K562 (cell line): ENCODE results near the gene SMARCB1. TPM values are rescaled to one million over a fixed set of nuclear protein-coding genes. Genes with fewer than 3 reads are reported as not detected.

Experiments used
- ATAC-seq: fragments of 200-7000 bp; cut with Tn5 transposase; 3 replicates; pipeline ENCODE4 v1.9.1; 2020; ENCODE audit warnings: moderate library complexity
- BruUV-seq: library from RNA; stranded (reverse); fragments of 400-500 nt; replicated peaks from 2 replicates; lab custom pipeline; 2021; lab: Mats Ljungman, UMichigan
- CTCF ChIA-PET: fragments of 300-600 bp; formaldehyde crosslinking; extraction: SDS; loops from one replicate; lab custom pipeline; 2021; ENCODE audit warnings: low intra/inter-chr PET ratio; lab: Yijun Ruan, JAX
- POLR2A ChIA-PET: fragments of 300-600, 350-650 bp; sonication (Branson Sonifier 250); formaldehyde crosslinking; extraction: SDS; loops from one replicate; lab custom pipeline; 2021; ENCODE audit warnings: antibody characterized with exemption, inconsistent platforms; lab: Yijun Ruan, JAX
- DNase-seq, 4 experiments: peaks; one replicate each; pipeline versions ENCODE4 v3.0.0 to v3.0.0-alpha.2; 2011 to 2018; ENCODE audit warnings: low spot score in 3 of 4, mixed read lengths in 3 of 4; ENCODE audit errors: extremely low read depth in 1 of 4
- FAIRE-seq: peaks from 2 replicates; lab custom pipeline; 2011; peaks lifted over from hg19 to GRCh38; lab: Jason Lieb, UNC
- H2AFZ ChIP-seq: 2 replicates; pipeline ENCODE4 v1.6.0; 2011; ENCODE audit warnings: low read depth, low read length, control low read depth, inconsistent platforms
- H3K27ac ChIP-seq: fragments of 200-600 bp; 3 replicates; pipeline ENCODE4 v1.8.0; 2011; ENCODE audit warnings: low read depth, mild to moderate bottlenecking, control low read depth, inconsistent platforms, low read length, moderate library complexity, mixed read lengths; ENCODE audit errors: extremely low read depth
- H3K27me3 ChIP-seq, 2 experiments: fragments of 300-600 bp in 1 of 2; 2 replicates in 1 of 2; 3 replicates in 1 of 2; pipeline versions ENCODE4 v1.6.0 to v1.8.0; 2011; ENCODE audit warnings: inconsistent platforms in 2 of 2, low read length in 2 of 2, mild to moderate bottlenecking in 1 of 2, mixed read lengths in 1 of 2, moderate library complexity in 1 of 2; ENCODE audit not compliant: control insufficient read depth in 2 of 2, insufficient read depth in 2 of 2
- H3K36me3 ChIP-seq: fragments of 300-600 bp; 3 replicates; pipeline ENCODE4 v1.8.0; 2011; ENCODE audit warnings: mild to moderate bottlenecking, low read length, inconsistent platforms; ENCODE audit not compliant: control insufficient read depth, insufficient read depth
- H3K4me1 ChIP-seq, 2 experiments: fragments of 200-600 bp in 1 of 2; replicated peaks in 1 of 2; 2 replicates in 1 of 2; 3 replicates in 1 of 2; pipeline versions ENCODE4 v1.5.1 to v1.8.0; 2011; ENCODE audit warnings: inconsistent platforms in 2 of 2, low read length in 2 of 2, mild to moderate bottlenecking in 1 of 2, mixed read lengths in 1 of 2, moderate library complexity in 1 of 2; ENCODE audit not compliant: control insufficient read depth in 2 of 2, insufficient read depth in 2 of 2
- H3K4me2 ChIP-seq: 2 replicates; pipeline ENCODE4 v1.6.1; 2011; ENCODE audit warnings: low read length, control low read depth, inconsistent platforms, mixed read lengths; ENCODE audit not compliant: insufficient read depth
- H3K4me3 ChIP-seq: fragments of 200-600 bp; sonication (generic), shearing (Covaris generic); 2 replicates; pipeline ENCODE4 v1.5.1; 2016; ENCODE audit warnings: control low read depth, inconsistent platforms
- H3K79me2 ChIP-seq: fragments of 200-600 bp; 3 replicates; pipeline ENCODE4 v1.8.0; 2011; ENCODE audit warnings: low read length, inconsistent platforms; ENCODE audit not compliant: control insufficient read depth, insufficient read depth
- H3K9ac ChIP-seq, 2 experiments: 2 replicates each; pipeline versions ENCODE4 v1.6.0 to v1.6.1; 2011; ENCODE audit warnings: low read depth in 2 of 2, low read length in 2 of 2, control low read depth in 1 of 2, inconsistent platforms in 1 of 2, mild to moderate bottlenecking in 1 of 2, mixed read lengths in 1 of 2; ENCODE audit not compliant: insufficient read depth in 1 of 2
- H3K9me1 ChIP-seq: one replicate; pipeline ENCODE4 v1.6.0; 2011; ENCODE audit warnings: inconsistent platforms, mild to moderate bottlenecking, low read length, moderate library complexity; ENCODE audit not compliant: control insufficient read depth, insufficient read depth
- H3K9me3 ChIP-seq: replicated peaks from 2 replicates; pipeline ENCODE4 v1.5.1; 2011; ENCODE audit warnings: low read depth, low read length, inconsistent platforms; ENCODE audit not compliant: control insufficient read depth, insufficient read depth
- H4K20me1 ChIP-seq: replicated peaks from 2 replicates; pipeline ENCODE4 v1.6.1; 2011; ENCODE audit warnings: low read length, inconsistent platforms, mixed read lengths; ENCODE audit not compliant: control insufficient read depth, insufficient read depth
- CLOCK ChIP-seq: fragments of 250-450 bp; sonication (Bioruptor Pico); IDR thresholded peaks from 2 replicates; pipeline ENCODE4 v1.4.0; 2020; ENCODE audit warnings: mild to moderate bottlenecking, moderate library complexity, borderline replicate concordance
- EZH2 ChIP-seq: IDR thresholded peaks from 2 replicates; pipeline ENCODE4 v1.6.1; 2012; ENCODE audit warnings: low read depth, mild to moderate bottlenecking, inconsistent platforms, low read length, borderline replicate concordance
- FOXJ3 ChIP-seq: sonication (generic); formaldehyde crosslinking; IDR thresholded peaks from 2 replicates; pipeline ENCODE4 v1.4.0; 2020; ENCODE audit warnings: mild to moderate bottlenecking, missing genetic modification reagents
- FUS ChIP-seq: fragments of 200-400 bp; formaldehyde crosslinking; optimal IDR thresholded peaks from 2 replicates; pipeline ENCODE3; 2017; ENCODE audit warnings: low read depth, low read length
- NR4A1 ChIP-seq, 2 experiments: fragments of 250-450 bp in 1 of 2; fragments of 450-650 bp in 1 of 2; sonication (Bioruptor Pico) in 1 of 2; IDR thresholded peaks; 2 replicates each; pipeline versions ENCODE4 v1.4.0 to v1.6.1; 2016 to 2020; ENCODE audit warnings: mild to moderate bottlenecking in 2 of 2, missing compliant biosample characterization in 1 of 2, missing genetic modification characterization in 1 of 2, moderate library complexity in 1 of 2
- NRF1 ChIP-seq, 2 experiments: fragments of 450-650 bp; IDR thresholded peaks in 1 of 2; conservative IDR thresholded peaks in 1 of 2; 2 replicates each; pipeline ENCODE4 v1.6.1; 2014; ENCODE audit warnings: mild to moderate bottlenecking in 2 of 2
- PYGO2 ChIP-seq: fragments of 450-650 bp; IDR thresholded peaks from 2 replicates; pipeline ENCODE4 v1.6.1; 2016; ENCODE audit warnings: mild to moderate bottlenecking, missing genetic modification characterization, moderate library complexity, missing compliant biosample characterization
- SAFB2 ChIP-seq: fragments of 200-400 bp; formaldehyde crosslinking; IDR thresholded peaks from 2 replicates; pipeline ENCODE4 v1.6.1; 2018; ENCODE audit warnings: borderline replicate concordance, low read length, low read depth, moderate library complexity; ENCODE audit not compliant: severe bottlenecking
- SIX5 ChIP-seq, 2 experiments: IDR thresholded peaks; 2 replicates each; pipeline ENCODE4 v1.6.1; 2011; ENCODE audit warnings: low read length in 2 of 2, borderline replicate concordance in 1 of 2, low read depth in 1 of 2, mild to moderate bottlenecking in 1 of 2, moderate library complexity in 1 of 2; ENCODE audit not compliant: insufficient read depth in 1 of 2
- SP1 ChIP-seq: sonication (generic); formaldehyde crosslinking; IDR thresholded peaks from 2 replicates; pipeline ENCODE4 v1.8.1; 2022; ENCODE audit warnings: mild to moderate bottlenecking, missing genetic modification reagents
- ZNF311 ChIP-seq: fragments of 250-450 bp; sonication (Bioruptor Pico); IDR thresholded peaks from 2 replicates; pipeline ENCODE4 v1.4.0; 2020; ENCODE audit warnings: mild to moderate bottlenecking, moderate library complexity
- ZNF431 ChIP-seq: sonication (generic); formaldehyde crosslinking; IDR thresholded peaks from 2 replicates; pipeline ENCODE4 v1.8.0; 2022; ENCODE audit warnings: mild to moderate bottlenecking, missing genetic modification reagents
- WGBS: fragments of 100-300 bp; shearing (Covaris generic); methylation state at CpG from one replicate; pipeline ENCODE4 v1.1.6; 2016; ENCODE audit warnings: low coverage, mixed read lengths; ENCODE audit not compliant: insufficient coverage; ENCODE audit errors: missing lambda C conversion rate; 5-methylcytosine and 5-hydroxymethylcytosine counted together
- in situ Hi-C: fragments of 300-500 bp; cut with MboI; formaldehyde crosslinking; loops from 4 replicates; pipeline ENCODE4 v1.15.0; 2018; ENCODE audit warnings: inconsistent platforms, mixed read lengths
- intact Hi-C: fragments of 100-400 bp; cut with micrococcal nuclease; formaldehyde crosslinking; loops from 2 replicates; pipeline ENCODE4 v1.14.2; 2022
- polyA plus RNA-seq, 8 experiments: library from polyadenylated mRNA; depleted of rRNA in 4 of 8; stranded (reverse) in 5 of 8; unstranded in 3 of 8; fragments of >200 nt; fragmentation: Nextera tagmentation in 2 of 8; fragmentation: Illumina TruSeq in 1 of 8; extraction: Ambion mirVana in 2 of 8; extraction: Trizol in 1 of 8; gene quantifications; 2 replicates each; pipeline versions ENCODE4 v1.2.1 to v1.2.3, GENCODE V29; 2011 to 2014; ENCODE audit warnings: inconsistent platforms in 1 of 8, missing spikeins in 1 of 8
- total RNA-seq, 7 experiments: library from RNA; depleted of rRNA in 6 of 7; stranded (reverse); fragments of >200 nt in 6 of 7; fragmentation: Illumina TruSeq in 2 of 7; extraction: Trizol in 2 of 7; gene quantifications; 2 replicates each; pipeline versions ENCODE4 v1.2.1 to v1.2.3, GENCODE V29; 2011 to 2021; ENCODE audit warnings: low replicate concordance in 1 of 7
- TF ChIP-seq, protein P1 (sequence below): fragments of 250-450 bp; sonication (Bioruptor Pico); IDR thresholded peaks from 2 replicates; pipeline ENCODE4 v1.8.0; 2021; ENCODE audit warnings: moderate library complexity, mild to moderate bottlenecking, inconsistent platforms
- TF ChIP-seq, protein P2 (sequence below): sonication (generic); formaldehyde crosslinking; IDR thresholded peaks from 2 replicates; pipeline ENCODE4 v1.8.1; 2022; ENCODE audit warnings: missing genetic modification reagents

The SMARCB1 gene
- total and polyA plus RNA-seq, 9 of the 15 experiments (the other 6 are each of a cell fraction or from before 2014, with no cell fraction given), result 1.2 to 113 (median 65.4) TPM

DNA sequence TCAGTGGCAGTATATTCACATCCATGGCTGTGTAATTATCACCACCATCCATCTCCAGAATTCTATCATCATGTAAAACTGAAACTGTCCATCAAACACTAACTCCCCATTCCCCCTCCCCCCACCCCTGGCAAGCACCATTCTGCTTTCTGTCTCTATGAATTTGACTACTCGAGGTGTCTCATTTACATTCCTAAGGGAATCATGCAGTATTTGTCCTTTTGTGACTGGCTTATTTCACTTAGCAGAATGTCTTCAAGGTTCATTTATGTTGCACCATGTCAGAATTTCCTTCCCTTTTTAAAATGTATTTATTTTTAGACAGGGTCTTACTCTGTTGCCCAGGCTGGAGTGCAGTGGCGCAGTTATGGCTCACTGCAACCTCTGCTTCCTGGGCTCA lies 31.8 kb downstream of the SMARCB1 start:
- Histone ChIP-seq H3K27me3 (no peaks in the 10 kb centered on the region), H3K36me3 (peaks cover 49% of the 10 kb centered on the region; the same call in 2 of the 3 replicates), H4K20me1 (no peaks in the 10 kb centered on the region), H3K4me3 (no peak overlapping the region), H3K27ac (no peak overlapping the region), H3K9me3 (no peaks in the 10 kb centered on the region), H3K9me1 (no peaks in the 10 kb centered on the region), H3K79me2 (no peaks in the 10 kb centered on the region), H3K9ac (no peak overlapping the region), H3K4me2 (no peak overlapping the region), H3K4me1 (no peaks in the 10 kb centered on the region; a peak in 1 of 5 replicates), H2AFZ (no peak overlapping the region)
- ChIA-PET CTCF (no interaction called here), POLR2A (no interaction called here)
- DNase-seq (no peak), FAIRE-seq (no peak), ATAC-seq (no peak)
- TF ChIP-seq EZH2, result no peak
- no peak for TF ChIP-seq NR4A1 (CRISPR knock-in tag; IDR thresholded peaks at IDR 0.05)
- TF ChIP-seq NR4A1 (tag; IDR thresholded peaks at IDR 0.05), result no peak
- TF ChIP-seq FUS, result no peak
- TF ChIP-seq, protein P1, sequence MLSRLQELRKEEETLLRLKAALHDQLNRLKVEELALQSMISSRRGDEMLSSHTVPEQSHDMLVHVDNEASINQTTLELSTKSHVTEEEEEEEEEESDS (CRISPR knock-in tag), result no peak
- TF ChIP-seq NRF1 (conservative IDR thresholded peaks at IDR 0.05 in 1 of 2, IDR thresholded peaks at IDR 0.05 in 1 of 2), result no peak
- no peak for TF ChIP-seq SP1 (CRISPR knock-in tag)
- no peak for TF ChIP-seq ZNF431 (CRISPR knock-in tag)
- TF ChIP-seq PYGO2 (tag), result no peak
- TF ChIP-seq FOXJ3 (CRISPR knock-in tag), result no peak
- TF ChIP-seq CLOCK, result no peak
- TF ChIP-seq, protein P2, sequence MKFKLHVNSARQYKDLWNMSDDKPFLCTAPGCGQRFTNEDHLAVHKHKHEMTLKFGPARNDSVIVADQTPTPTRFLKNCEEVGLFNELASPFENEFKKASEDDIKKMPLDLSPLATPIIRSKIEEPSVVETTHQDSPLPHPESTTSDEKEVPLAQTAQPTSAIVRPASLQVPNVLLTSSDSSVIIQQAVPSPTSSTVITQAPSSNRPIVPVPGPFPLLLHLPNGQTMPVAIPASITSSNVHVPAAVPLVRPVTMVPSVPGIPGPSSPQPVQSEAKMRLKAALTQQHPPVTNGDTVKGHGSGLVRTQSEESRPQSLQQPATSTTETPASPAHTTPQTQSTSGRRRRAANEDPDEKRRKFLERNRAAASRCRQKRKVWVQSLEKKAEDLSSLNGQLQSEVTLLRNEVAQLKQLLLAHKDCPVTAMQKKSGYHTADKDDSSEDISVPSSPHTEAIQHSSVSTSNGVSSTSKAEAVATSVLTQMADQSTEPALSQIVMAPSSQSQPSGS (CRISPR knock-in tag), result no peak
- no peak for TF ChIP-seq SAFB2
- TF ChIP-seq SIX5 (IDR thresholded peaks at IDR 0.05; ENCODE audit: borderline replicate concordance in 1 of 2, insufficient read depth in 1 of 2, low read depth in 1 of 2, low read length in 2 of 2), result no peak
- no peak for TF ChIP-seq ZNF311
- WGBS, result 83% methylated on average over 1 of the region's 2 CpGs
- no TSS peak for BruUV-seq
- in situ Hi-C loops, result no loop called here
- intact Hi-C loops, result no loop called here
